C4-2B (cell line): ENCODE measurements around the gene ELOVL2.

Source experiments
- H3K27ac ChIP-seq: fragments of 450-650 bp; 2 replicates; pipeline ENCODE4 v1.5.1; 2017
- CTCF ChIP-seq: fragments of 450-650 bp; conservative IDR thresholded peaks from 2 replicates; pipeline ENCODE4 v1.5.1; 2017; ENCODE audit warnings: mild to moderate bottlenecking
- ZFX ChIP-seq: fragments of 450-650 bp; IDR thresholded peaks from 2 replicates; pipeline ENCODE4 v1.6.1; 2017

ELOVL2 gene

GRCh38 chr6:11018225-11018624 lies 25.9 kb downstream of the ELOVL2 start:
- TF ChIP-seq CTCF, result no peak
- TF ChIP-seq ZFX, result no peak

GRCh38 chr6:11017090-11017489 lies 27.0 kb downstream of the ELOVL2 start:
- no peak overlapping the region; the same call in 1 of the 2 replicates for H3K27ac ChIP-seq
- TF ChIP-seq ZFX (no peak), CTCF (no peak)

More at GRCh38 chr6:11018225-11018624, 25.9 kb downstream of the ELOVL2 start:
- no peak overlapping the region for H3K27ac ChIP-seq

DNA sequence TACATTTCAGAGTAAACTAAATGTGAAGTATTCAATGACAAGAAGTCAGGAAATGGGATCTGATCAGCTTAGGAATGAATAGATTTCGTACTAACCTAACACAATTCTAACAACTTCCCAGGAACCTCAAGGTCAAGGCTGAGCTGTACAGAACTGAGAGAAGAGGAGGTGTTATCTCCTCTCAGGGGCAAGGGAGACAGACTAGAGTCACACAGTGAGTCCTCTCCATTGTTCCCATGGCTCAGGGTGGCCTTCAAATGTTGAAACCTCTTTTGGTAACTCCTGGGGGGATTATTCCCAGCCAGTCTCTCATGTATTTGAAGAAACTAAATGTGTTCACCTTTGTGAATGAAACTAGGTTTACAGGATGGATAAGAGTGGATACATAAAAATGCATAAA lies 27.7 kb downstream of the ELOVL2 start:
- TF ChIP-seq CTCF, result no peak
- no peak for TF ChIP-seq ZFX
- H3K27ac ChIP-seq, result no peak overlapping the region

DNA sequence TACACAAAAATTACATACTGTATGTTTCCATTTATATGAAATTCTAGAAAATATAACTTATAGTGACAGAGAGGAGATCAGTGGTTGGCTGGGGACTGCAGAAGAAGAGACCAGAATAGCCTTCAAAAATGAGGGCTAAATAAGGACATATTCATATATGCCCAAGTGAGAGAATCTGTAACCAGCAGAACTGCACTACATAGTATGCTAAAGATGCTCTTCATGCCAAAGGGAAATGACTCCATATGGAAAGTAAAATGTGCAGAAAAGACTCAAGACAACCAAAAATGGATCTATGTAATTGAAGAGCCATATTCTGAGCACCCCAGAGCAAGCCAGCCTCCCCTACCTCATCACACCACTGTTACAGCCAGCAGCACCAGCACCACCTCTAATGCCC lies 29.0 kb downstream of the ELOVL2 start:
- H3K27ac ChIP-seq, result no peak overlapping the region
- TF ChIP-seq CTCF (no peak), ZFX (no peak)

DNA sequence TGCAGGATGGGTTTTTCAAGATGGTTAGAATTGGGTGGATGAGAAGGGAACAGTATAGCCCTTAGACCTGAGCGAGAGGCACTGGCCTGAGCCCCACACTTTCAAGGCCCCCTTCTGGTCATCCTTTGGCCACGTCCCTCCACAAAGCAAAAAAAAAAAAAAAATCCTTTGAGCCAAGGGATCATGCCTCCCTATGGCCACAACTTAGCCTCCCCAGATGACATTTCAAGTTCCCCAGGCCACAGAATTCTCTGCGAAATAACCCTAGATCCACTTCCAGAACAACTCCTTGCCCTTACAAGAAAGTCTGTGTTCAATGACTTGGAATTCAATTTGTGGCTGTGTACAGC lies 30.4 kb downstream of the ELOVL2 start:
- TF ChIP-seq ZFX (no peak), CTCF (no peak)
- H3K27ac ChIP-seq, result no peak overlapping the region

- H3K27ac ChIP-seq, result no peak overlapping the region
- TF ChIP-seq CTCF (no peak), ZFX (no peak)
These were observed 31.0 kb downstream of the ELOVL2 start for GRCh38 chr6:11012976-11013720.

- H3K27ac ChIP-seq, result peak overlapping the region; percentile 50; the same call in 1 of the 2 replicates
- TF ChIP-seq ZFX, result no peak
- no peak for TF ChIP-seq CTCF
These were observed 31.8 kb downstream of the ELOVL2 start for GRCh38 chr6:11012295-11012754.
